GM13977 (cell line): ENCODE data around the gene SMOC1.

ENCODE experiments used
- DNase-seq: peaks from one replicate; pipeline ENCODE4 v3.0.0; 2012; ENCODE audit warnings: low spot score
- CTCF ChIP-seq: IDR thresholded peaks from 2 replicates; pipeline ENCODE4 v1.5.1; 2012; ENCODE audit warnings: mild to moderate bottlenecking, control low read depth; ENCODE audit not compliant: insufficient read depth; ENCODE audit errors: extremely low read depth, missing control alignments
- in situ Hi-C: fragments of 300-500 bp; cut with MboI; formaldehyde crosslinking; loops from one replicate; pipeline ENCODE4 v1.12.0; 2022; ENCODE audit warnings: low sequenced_read_pairs, low pct_unique_long_range_greater_than_20kb, mixed read lengths, inconsistent platforms; ENCODE audit not compliant: unreplicated experiment

The SMOC1 gene

GRCh38 chr14:69880893-69881292 lies 1.7 kb downstream of the SMOC1 start:
- no peak for DNase-seq
- no peak for TF ChIP-seq CTCF
- in situ Hi-C loops = no loop called here

- DNase-seq = no peak
- in situ Hi-C loops = no loop called here
- TF ChIP-seq CTCF = no peak
Observed at GRCh38 chr14:69882116-69882864, 3.1 kb downstream of the SMOC1 start.

- in situ Hi-C loops = no loop called here
- no peak for TF ChIP-seq CTCF
- DNase-seq = no peak
Observed at GRCh38 chr14:69882915-69883314, 3.7 kb downstream of the SMOC1 start.

- no peak for DNase-seq
- TF ChIP-seq CTCF = no peak
- in situ Hi-C loops = no loop called here
Observed at GRCh38 chr14:69886453-69887242, 7.4 kb downstream of the SMOC1 start.

GRCh38 chr14:69887740-69888657 lies 8.8 kb downstream of the SMOC1 start:
- DNase-seq = no peak
- no peak for TF ChIP-seq CTCF
- in situ Hi-C loops = no loop called here

GRCh38 chr14:69891422-69891821 lies 12.2 kb downstream of the SMOC1 start:
- TF ChIP-seq CTCF = no peak
- in situ Hi-C loops = no loop called here
- no peak for DNase-seq
